ENCODE measurements around the gene SPATA20. TPM values are rescaled to one million over a fixed set of nuclear protein-coding genes. Genes with fewer than 3 reads are reported as not detected.

Gene SPATA20
- total and polyA plus RNA-seq, 2 of the 13 experiments (the other 11 are each of a cell fraction or from before 2014, with no cell fraction given), result 36.1 to 64.8 TPM

- peak; percentile 27; the same call in 1 of the 2 replicates for TF ChIP-seq ZNF646 (CRISPR knock-in tag; IDR thresholded peaks at IDR 0.05)
- TF ChIP-seq ZSCAN31 (CRISPR knock-in tag; IDR thresholded peaks at IDR 0.05; ENCODE audit: low read depth), result no peak
Measured at GRCh38 chr17:50517504-50518383, 29.2 kb upstream of the SPATA20 start (continued).

DNA sequence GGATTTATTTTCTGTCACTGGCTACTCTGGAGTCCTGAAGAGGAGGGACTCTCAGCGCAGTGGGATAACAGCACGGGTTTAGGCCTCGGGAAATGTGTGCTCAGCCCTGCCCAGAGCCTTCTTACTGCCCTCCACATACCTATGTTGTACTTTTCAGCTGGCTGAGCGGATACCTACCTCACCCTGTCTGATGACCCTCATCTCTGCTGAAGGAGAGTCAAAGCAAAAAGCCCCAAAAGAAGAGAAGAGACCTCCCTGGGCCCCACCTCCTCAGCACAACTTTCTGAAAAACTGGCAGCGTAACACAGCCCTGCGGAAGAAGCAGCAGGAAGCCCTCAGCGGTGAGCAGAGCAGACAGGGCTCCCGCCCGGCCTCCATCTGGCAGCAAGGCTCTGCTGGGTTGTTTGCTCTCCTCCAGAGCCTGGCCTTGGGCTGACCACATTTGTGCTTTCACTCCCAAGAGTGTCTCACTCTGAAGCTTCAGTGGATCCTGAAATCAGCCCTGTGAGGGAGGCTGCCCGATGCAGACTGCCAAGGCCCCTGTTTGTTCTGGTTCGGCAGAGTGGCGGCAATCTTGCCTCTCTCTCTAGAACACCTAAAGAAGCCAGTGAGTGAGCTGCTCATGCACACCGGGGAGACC is 28.5 kb upstream of the SPATA20 start:
- H3K4me1 ChIP-seq (ENCODE audit: insufficient read depth, low read length), result peaks cover 59% of the 10 kb centered on the region
- peak overlapping the region; percentile 94 for H3K4me2 ChIP-seq (ENCODE audit: low read depth, low read length)
- H3K4me3 ChIP-seq (replicated peaks in 1 of 3; ENCODE audit: insufficient read depth in 1 of 3, low read depth in 2 of 3, low read length in 3 of 3), result peak overlapping the region; percentile 21 to 68 (median 40)
- in situ Hi-C loops (cut with HindIII; ENCODE audit: extremely low pct_ligation_motif_present, low pct_unique_long_range_greater_than_20kb) (no loop called here), intact Hi-C loops (cut with micrococcal nuclease; ENCODE audit: unreplicated experiment) (no loop called here)
- H3K9me3 ChIP-seq (ENCODE audit: low read length), result no peaks in the 10 kb centered on the region
- no peaks in the 10 kb centered on the region for H3K36me3 ChIP-seq (replicated peaks in 1 of 2; ENCODE audit: control insufficient read depth in 1 of 2, insufficient read depth in 2 of 2, low read length in 2 of 2)
- DNase-seq (ENCODE audit: low spot score) (peak; percentile 68), ATAC-seq (peak; percentile 90), FAIRE-seq (peak; percentile 84)
- H3K9ac ChIP-seq (ENCODE audit: insufficient read depth, low read depth, low read length), result peak overlapping the region; percentile 40
- TSS peak; percentile 56 for BruUV-seq (replicated peaks)
- 1% methylated on average over 8 of the region's 13 CpGs for WGBS (ENCODE audit: low lambda C conversion rate)
- no peaks in the 10 kb centered on the region for H3K79me2 ChIP-seq (ENCODE audit: insufficient read depth, low read length)
- H3K27ac ChIP-seq (ENCODE audit: extremely low read length, insufficient read depth, low read length), result no peak overlapping the region
- H4K20me1 ChIP-seq (ENCODE audit: insufficient read depth, low read length), result no peaks in the 10 kb centered on the region
- ChIA-PET POLR2A (interaction anchor here (0.7 to 3.2 kb wide), 11 partner anchors 9 to 173 kb away, joined by 3 to 37 read pairs (median 4); partner anchors contain the start of genes EPN3 and XYLT2), CTCF (ENCODE audit: low intra/inter-chr PET ratio, low total read pairs) (no interaction called here)
- H3K27me3 ChIP-seq (ENCODE audit: control insufficient read depth in 1 of 2, insufficient read depth in 2 of 2, low read length in 2 of 2), result no peaks in the 10 kb centered on the region
- H2AFZ ChIP-seq (ENCODE audit: low read length), result peak overlapping the region; percentile 68
- TF ChIP-seq SALL2 (CRISPR knock-in tag; IDR thresholded peaks at IDR 0.05), result 0 out of 2 replicates have a peak, but pooled peaks have one; percentile 15
- 0 out of 2 replicates have a peak, but pooled peaks have one; percentile 6 for TF ChIP-seq ZBTB4 (CRISPR knock-in tag; IDR thresholded peaks at IDR 0.05; ENCODE audit: borderline replicate concordance)

Data from HepG2 (cell line).